ENCODE data around the gene ZC3H18. TPM values are rescaled to one million over a fixed set of nuclear protein-coding genes. Genes with fewer than 3 reads are reported as not detected.

Gene ZC3H18
- total and polyA plus RNA-seq, 2 donors: 13.9 to 29.5 TPM

DNA sequence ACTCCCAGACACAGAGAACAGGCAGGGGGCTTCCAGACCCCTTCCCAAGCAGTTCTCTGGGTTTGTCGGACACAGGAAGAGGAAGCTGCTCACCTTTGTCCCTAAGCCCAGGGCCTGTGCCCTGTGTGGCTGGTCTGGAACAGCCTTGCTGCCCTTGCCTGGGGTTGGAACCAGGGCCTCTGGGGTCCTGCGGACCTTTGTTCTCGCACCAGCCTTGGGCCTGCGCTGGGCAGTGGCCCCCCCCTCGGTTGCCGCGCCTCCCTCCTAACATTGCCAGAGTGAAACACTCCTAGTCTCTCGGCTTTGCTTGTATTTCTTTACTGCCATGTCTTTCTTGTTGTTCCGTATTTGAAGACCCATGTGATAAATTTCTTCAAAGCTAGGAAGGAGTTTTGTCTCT is 59.6 kb downstream of the ZC3H18 start:
- Histone ChIP-seq H3K27ac (ENCODE audit: low read depth) (no peak overlapping the region), H3K36me3 (ENCODE audit: insufficient read depth) (peaks cover 8% of the 10 kb centered on the region), H3K4me3 (ENCODE audit: low read depth, low read length) (no peak overlapping the region), H3K4me1 (ENCODE audit: insufficient read depth) (no peaks in the 10 kb centered on the region)
- WGBS: 84% methylated on average over 9 of the region's 9 CpGs
- no peak for DNase-seq (ENCODE audit: extremely low spot score)

DNA sequence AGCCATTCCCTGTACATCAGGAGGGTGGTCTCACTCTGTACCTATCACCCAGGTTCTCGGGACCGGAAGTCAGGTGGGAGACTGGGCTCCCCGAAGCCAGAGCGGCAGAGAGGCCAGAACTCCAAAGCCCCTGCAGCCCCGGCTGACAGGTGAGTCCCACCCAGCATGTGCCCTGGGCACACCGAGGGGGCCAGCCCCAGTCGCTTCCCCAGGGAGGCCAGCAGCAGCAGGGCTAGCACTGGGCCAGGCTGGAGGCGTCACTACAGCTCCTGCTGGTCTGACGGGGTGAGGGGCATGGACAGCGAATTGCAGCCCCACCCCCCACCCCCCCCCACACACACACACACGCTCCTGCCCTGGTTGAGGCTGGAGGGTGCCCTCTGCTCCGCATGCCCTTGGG is 60.2 kb downstream of the ZC3H18 start:
- Histone ChIP-seq H3K36me3 (ENCODE audit: insufficient read depth) (peaks cover 8% of the 10 kb centered on the region), H3K27ac (ENCODE audit: low read depth) (no peak overlapping the region), H3K4me1 (ENCODE audit: insufficient read depth) (no peaks in the 10 kb centered on the region), H3K4me3 (ENCODE audit: low read depth, low read length) (no peak overlapping the region)
- no peak for DNase-seq (ENCODE audit: extremely low spot score)
- 94% methylated on average over 12 of the region's 12 CpGs for WGBS

DNA sequence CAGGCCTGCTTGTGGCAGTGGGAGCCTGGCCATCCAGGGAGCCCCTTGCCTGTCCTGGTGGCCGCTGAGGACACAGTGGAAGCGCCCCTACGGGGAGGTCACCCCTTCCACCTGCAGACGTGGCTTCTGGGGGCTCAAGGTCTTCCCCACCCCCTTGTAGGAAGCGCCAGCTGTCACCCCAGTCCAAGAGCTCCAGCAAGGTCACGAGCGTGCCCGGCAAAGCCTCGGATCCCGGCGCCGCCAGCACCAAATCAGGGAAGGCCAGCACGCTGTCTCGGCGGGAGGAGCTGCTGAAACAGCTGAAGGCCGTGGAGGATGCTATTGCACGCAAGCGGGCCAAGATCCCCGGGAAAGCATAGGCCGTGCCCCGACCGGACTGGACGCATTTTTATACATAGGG is 60.7 kb downstream of the ZC3H18 start:
- 94% methylated on average over 23 of the region's 23 CpGs for WGBS
- no peak for DNase-seq (ENCODE audit: extremely low spot score)
- no peak overlapping the region for H3K4me3 ChIP-seq (ENCODE audit: low read depth, low read length)
- H3K4me1 ChIP-seq (ENCODE audit: insufficient read depth): no peaks in the 10 kb centered on the region
- H3K36me3 ChIP-seq (ENCODE audit: insufficient read depth): peaks cover 8% of the 10 kb centered on the region
- no peak overlapping the region for H3K27ac ChIP-seq (ENCODE audit: low read depth)

DNA sequence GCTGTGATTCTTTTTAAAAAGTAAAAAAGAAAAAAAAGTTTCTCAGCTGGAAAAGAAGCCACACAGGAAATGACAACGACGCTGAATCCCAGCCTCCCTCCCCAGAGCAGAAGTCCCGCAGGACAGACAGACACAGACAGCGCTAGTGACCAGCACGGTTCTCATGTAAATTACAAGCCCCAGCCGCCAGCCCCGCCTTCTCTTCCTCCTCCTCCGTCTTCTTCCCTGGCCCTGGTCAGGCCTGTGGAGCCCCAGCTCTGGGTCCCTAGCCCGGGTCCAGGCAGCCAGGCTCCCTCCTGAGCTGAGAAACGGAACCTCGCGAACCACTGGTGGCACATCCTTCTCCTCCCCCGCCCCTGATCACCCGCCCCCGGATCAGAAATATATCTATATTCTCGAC is 61.2 kb downstream of the ZC3H18 start:
- Histone ChIP-seq H3K36me3 (ENCODE audit: insufficient read depth) (peaks cover 8% of the 10 kb centered on the region), H3K27ac (ENCODE audit: low read depth) (no peak overlapping the region), H3K4me3 (ENCODE audit: low read depth, low read length) (no peak overlapping the region), H3K4me1 (ENCODE audit: insufficient read depth) (no peaks in the 10 kb centered on the region)
- no peak for DNase-seq (ENCODE audit: extremely low spot score)
- 77% methylated on average over 16 of the region's 16 CpGs for WGBS

DNA sequence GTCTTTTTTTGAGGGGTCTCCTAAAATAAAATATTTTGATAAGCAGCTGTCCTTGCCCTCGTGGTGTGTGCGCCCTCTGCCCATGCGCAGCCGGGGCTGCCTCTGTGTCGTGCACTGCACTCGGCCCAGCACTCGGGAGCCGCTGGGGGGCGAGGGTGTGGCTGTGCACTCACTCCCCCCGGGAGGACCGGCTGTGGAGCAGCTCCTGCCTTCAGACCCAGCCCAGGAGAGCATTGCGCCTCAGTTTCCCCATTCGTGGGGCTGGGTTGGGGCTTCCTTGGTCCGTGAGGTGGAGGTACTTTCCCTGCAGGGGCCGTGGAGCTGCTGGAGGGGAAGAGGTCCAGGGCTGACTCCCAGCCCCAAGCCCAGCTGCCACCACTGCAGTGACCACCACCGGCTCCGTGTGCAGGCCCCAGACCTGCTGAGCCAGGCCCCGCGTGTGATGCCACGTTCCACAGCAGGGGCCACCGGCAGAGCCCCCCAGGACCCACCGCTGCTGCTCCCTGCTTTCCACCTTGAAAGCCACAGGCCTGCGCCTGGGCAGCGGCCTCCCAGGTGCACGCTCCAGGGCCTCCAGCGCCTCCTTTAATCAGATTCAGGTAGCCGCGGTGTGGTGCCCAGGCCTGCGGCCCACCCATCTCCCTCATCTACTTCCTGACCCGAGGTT is 61.9 kb downstream of the ZC3H18 start:
- H3K4me3 ChIP-seq (ENCODE audit: low read depth, low read length): no peak overlapping the region
- WGBS: 93% methylated on average over 30 of the region's 30 CpGs
- H3K36me3 ChIP-seq (ENCODE audit: insufficient read depth): peaks cover 8% of the 10 kb centered on the region

DNA sequence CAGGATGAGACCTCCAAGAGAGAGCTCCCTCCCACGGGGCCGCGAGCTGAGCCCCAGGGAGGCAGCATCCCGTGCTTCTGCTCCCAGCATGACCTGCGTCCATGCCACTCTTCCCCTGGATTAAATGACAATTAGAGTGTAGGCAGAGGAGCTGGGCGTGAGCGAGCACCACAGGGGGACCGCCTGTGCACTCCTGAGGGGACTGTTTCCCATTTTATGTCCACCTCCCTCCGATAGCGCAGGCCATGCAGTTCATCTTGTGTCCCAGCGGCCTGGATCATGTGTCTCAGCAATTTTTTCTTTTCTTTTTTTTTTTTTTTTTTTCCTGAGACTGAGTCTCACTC is 62.4 kb downstream of the ZC3H18 start:
- Histone ChIP-seq H3K4me3 (ENCODE audit: low read depth, low read length) (no peak overlapping the region), H3K4me1 (ENCODE audit: insufficient read depth) (no peaks in the 10 kb centered on the region), H3K27ac (ENCODE audit: low read depth) (no peak overlapping the region), H3K36me3 (ENCODE audit: insufficient read depth) (peaks cover 8% of the 10 kb centered on the region)
- no peak for DNase-seq (ENCODE audit: extremely low spot score)
- WGBS: 93% methylated on average over 11 of the region's 11 CpGs

More for the DNA sequence above, 61.9 kb downstream of the ZC3H18 start:
- Histone ChIP-seq H3K27ac (ENCODE audit: low read depth) (no peak overlapping the region), H3K4me1 (ENCODE audit: insufficient read depth) (no peaks in the 10 kb centered on the region)
- no peak for DNase-seq (ENCODE audit: extremely low spot score)

DNA sequence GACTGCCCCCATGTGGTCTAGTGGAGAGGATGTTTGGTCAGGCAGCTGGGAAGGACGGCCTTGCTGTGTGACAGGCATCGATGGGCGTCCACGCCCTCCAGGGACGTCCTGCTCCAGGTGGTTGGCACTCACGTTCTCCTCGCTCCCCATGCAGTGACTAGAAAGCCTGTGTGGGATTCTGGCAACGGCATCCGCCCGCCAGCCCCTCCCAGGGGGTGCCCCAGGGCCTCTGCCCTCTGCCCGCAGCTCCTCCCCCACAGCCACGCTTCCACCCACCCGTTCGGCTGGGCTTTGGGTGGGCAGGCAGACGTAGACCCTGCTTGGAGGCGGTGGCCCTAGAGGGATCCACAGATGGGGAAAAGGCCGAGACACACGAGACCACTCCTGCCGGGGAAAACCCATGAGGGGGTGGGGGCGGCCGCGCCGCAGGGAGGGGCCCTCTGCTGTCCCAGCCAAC is 63.5 kb downstream of the ZC3H18 start:
- H3K27ac ChIP-seq (ENCODE audit: low read depth): no peak overlapping the region
- no peak overlapping the region for H3K4me3 ChIP-seq (ENCODE audit: low read depth, low read length)
- DNase-seq (ENCODE audit: extremely low spot score): no peak
- peaks cover 8% of the 10 kb centered on the region for H3K36me3 ChIP-seq (ENCODE audit: insufficient read depth)
- 50% methylated on average over 23 of the region's 23 CpGs for WGBS
- H3K4me1 ChIP-seq (ENCODE audit: insufficient read depth): no peaks in the 10 kb centered on the region

DNA sequence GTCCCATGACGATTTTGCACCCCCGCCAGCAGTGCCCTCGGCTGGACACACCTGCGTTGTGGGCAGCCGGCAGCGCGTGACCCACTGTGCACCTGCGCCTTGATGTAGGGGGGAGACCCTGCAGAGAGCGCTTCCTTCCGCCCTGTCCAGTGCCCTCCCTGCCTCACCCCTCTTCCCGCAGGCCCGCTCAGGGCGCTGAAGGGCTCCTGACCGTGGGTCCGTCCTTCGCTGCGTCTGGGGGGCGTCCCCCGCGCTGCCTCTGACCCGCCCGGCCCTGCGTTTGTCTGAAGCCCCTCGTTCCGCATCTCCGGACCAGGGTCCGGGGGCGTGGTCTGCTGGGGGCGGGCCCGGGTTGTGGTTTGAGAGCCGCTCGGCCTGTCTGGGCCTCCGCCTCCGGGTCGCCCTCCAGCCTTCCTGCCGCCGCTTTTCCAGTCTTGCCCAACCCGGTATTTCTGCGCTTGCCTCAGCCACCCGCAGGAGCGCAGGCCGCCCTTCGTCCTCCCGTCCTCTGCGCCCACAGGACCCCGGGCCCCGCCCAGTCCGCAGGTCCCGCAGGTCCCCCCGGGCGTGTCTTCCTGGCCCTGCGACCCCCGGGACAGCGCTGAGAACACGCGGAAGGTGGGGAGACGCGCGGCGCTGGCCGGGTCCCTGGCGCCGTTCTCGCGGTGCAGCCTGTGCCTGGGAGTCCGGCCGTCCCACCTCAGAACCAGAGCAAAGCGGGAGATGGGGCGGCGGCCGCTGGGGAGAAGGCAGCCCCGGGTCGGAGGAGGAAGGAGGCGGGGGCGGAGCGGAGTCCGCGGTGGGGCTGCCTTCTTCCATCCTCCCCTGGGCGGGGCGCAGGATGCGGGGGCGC is 64.2 kb downstream of the ZC3H18 start:
- no peak for DNase-seq (ENCODE audit: extremely low spot score)
- Histone ChIP-seq H3K4me1 (ENCODE audit: insufficient read depth) (no peaks in the 10 kb centered on the region), H3K27ac (ENCODE audit: low read depth) (no peak overlapping the region), H3K4me3 (ENCODE audit: low read depth, low read length) (peak overlapping the region; percentile 40), H3K36me3 (ENCODE audit: insufficient read depth) (peaks cover 7% of the 10 kb centered on the region)
- 9% methylated on average over 80 of the region's 82 CpGs for WGBS

DNA sequence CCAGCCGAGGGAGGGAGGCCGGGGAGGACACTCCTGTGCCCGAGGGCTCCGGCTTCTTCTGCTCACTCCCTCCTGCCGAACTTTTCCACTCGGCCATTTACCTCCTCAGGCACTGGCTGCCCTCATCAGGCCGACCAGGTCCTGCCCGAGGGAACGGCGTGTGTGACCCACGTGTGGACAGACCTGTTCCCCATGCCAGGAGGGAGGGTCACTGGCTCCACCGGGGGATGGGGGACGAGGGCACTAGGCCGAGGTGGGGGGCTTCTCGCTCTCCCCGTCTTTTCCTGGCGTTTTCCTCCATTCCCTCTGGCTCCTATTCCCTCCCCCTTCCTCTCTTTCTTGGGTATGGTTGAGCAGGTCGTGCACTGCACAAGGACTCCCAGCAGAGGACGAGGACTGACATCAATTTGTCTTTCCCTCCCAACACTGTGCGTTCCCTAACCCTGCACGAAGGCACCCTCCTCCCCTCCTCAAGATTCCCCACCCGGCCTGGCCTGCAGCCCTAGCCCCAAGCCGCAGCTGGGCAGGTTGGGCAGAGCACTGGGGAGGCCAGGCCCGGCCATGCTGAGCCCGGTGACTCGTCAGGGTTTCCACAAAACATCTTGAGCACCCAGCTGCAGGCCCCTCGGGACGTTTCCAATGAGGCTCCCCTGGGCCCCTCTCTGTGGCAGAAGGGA is 64.9 kb downstream of the ZC3H18 start:
- DNase-seq (ENCODE audit: extremely low spot score): no peak
- peaks cover 4% of the 10 kb centered on the region for H3K36me3 ChIP-seq (ENCODE audit: insufficient read depth)
- 41% methylated on average over 28 of the region's 28 CpGs for WGBS
- no peak overlapping the region for H3K4me3 ChIP-seq (ENCODE audit: low read depth, low read length)
- H3K27ac ChIP-seq (ENCODE audit: low read depth): no peak overlapping the region
- H3K4me1 ChIP-seq (ENCODE audit: insufficient read depth): no peaks in the 10 kb centered on the region

DNA sequence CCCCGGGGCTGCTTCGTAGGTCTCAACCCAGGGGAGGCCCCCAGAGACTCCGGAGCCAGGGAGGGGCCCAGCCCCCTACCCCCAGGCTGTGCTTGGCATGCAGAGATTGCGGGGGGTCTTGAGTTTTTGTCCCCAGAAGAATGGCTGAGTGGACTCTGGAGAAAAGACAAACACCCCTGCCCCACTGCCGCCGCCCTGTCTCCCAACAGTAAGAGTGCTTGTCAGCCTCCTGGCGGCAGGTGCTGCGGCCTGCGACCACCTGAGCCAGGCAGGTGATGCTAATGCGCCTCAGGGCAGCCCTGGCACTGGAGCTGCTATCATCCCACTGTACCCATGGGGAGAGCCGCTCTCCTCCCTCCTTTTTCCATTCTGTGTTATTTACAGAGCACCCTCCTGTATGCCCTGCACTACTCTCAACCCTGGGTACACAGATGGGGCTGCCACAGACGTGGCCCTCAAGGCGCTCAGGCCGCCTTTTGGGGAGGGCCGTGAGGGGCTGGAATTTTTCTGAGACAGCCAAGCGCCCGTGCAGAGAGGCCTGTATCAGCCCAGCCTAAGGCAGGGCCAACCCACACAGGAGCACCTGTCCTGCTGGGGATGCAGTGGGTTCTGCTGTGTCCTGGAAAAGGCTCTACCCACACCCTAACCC is 65.6 kb downstream of the ZC3H18 start:
- Histone ChIP-seq H3K27ac (ENCODE audit: low read depth) (no peak overlapping the region), H3K36me3 (ENCODE audit: insufficient read depth) (peaks cover 4% of the 10 kb centered on the region), H3K4me3 (ENCODE audit: low read depth, low read length) (no peak overlapping the region), H3K4me1 (ENCODE audit: insufficient read depth) (no peaks in the 10 kb centered on the region)
- 92% methylated on average over 17 of the region's 17 CpGs for WGBS
- no peak for DNase-seq (ENCODE audit: extremely low spot score)

DNA sequence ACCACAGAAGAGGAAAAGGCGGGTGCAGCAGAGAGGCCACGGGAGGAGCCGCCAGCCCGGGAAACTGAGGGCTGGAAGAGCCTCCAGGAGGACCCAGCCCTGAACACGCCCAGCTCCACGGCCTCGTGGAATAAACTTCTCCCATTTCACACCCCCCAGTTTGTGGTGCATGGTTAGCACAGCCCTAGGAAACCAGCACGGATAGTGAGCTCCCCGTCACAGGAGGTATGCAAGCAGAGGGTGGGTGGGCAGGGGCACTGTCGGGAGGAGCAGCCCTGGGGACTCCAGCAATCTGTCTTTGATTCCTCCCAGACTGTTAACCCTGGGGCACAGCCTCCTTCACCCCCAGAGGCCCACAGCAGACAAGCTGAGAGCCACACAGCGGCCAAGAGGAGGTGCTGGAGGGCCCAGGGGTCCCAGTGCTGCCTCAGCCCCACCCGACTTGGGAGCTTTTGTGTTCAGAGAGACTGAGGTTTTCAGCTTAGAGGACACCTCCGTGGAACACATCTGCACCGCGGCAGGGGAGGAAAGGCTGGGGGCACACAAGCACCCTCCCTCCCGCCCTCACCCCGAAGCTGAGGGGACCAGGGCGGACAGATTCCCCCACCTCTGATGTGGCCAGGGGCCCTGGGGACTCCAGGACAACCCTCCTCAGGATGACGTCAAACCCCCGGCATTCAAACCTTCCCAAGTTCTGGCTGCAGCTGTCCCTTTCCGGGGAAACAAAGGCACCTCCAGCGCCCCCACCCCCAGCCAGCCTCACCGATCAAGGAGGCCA is 66.5 kb downstream of the ZC3H18 start:
- H3K36me3 ChIP-seq (ENCODE audit: insufficient read depth): peaks cover 4% of the 10 kb centered on the region
- no peak for DNase-seq (ENCODE audit: extremely low spot score)
- WGBS: 66% methylated on average over 23 of the region's 23 CpGs
- no peak overlapping the region for H3K4me3 ChIP-seq (ENCODE audit: low read depth, low read length)
- no peaks in the 10 kb centered on the region for H3K4me1 ChIP-seq (ENCODE audit: insufficient read depth)
- no peak overlapping the region for H3K27ac ChIP-seq (ENCODE audit: low read depth)

DNA sequence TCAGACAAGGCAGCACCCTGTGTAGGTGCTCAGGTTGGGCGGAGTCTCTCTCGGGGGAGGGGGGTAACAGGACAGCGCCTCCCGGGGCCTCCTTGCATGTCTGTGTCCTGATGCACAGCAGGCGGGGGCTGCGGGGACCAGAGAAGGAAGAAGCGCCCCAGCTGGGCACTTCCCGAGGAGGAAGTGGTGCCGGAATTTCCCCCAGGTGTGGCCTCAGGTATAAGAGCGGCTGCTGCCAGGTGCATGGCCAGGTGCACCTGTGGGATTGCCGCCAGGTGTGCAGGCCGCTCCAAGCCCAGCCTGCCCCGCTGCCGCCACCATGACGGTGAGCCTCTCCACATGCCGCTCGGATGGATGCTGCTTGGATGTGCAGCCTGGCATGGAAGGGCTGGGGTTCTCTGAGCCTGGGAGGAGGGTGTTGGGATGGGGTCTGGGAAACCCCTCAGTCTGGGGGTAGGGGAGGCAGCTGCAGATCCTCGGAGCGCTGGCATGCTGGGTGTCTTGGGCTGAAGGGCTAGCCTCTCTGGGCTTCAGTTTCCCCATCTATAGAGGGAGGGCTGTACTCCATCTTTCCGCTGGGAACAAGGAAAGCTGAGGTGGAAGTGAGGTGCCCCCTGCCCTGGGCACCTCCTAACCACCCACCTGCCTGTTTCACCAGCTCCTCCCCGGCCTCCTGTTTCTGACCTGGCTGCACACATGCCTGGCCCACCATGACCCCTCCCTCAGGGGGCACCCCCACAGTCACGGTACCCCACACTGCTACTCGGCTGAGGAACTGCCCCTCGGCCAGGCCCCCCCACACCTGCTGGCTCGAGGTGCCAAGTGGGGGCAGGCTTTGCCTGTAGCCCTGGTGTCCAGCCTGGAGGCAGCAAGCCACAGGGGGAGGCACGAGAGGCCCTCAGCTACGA is 68.4 kb downstream of the ZC3H18 start, which contains the start of gene IL17C:
Gene IL17C, plus strand, starts transcription at position 250 of the 908 bp plus-strand sequence. Its CDS starts 70 bp downstream, at position 320.
- Histone ChIP-seq H3K36me3 (ENCODE audit: insufficient read depth) (no peaks in the 10 kb centered on the region), H3K4me1 (ENCODE audit: insufficient read depth) (no peaks in the 10 kb centered on the region), H3K27ac (ENCODE audit: low read depth) (no peak within 1 kb of the TSS), H3K4me3 (ENCODE audit: low read depth, low read length) (no peak within 1 kb of the TSS)
- WGBS: 45% methylated on average over 27 of the region's 27 CpGs
- no peak for DNase-seq (ENCODE audit: extremely low spot score)
